HepG2 (cell line): ENCODE measurements around the gene KIF22. TPM values are rescaled to one million over a fixed set of nuclear protein-coding genes. Genes with fewer than 3 reads are reported as not detected.

Experiments
- DPF2 ChIP-seq: sonication (generic); formaldehyde crosslinking; IDR thresholded peaks from 2 replicates; pipeline ENCODE4 v1.4.0; 2020; ENCODE audit warnings: mild to moderate bottlenecking, low read depth, missing genetic modification reagents, borderline replicate concordance
- NPAS2 ChIP-seq: sonication (generic); formaldehyde crosslinking; IDR thresholded peaks from 2 replicates; pipeline ENCODE4 v1.8.0; 2022; ENCODE audit warnings: mild to moderate bottlenecking, missing genetic modification reagents, borderline replicate concordance
- PRDM10 ChIP-seq: sonication (generic); formaldehyde crosslinking; IDR thresholded peaks from 2 replicates; pipeline ENCODE4 v1.4.0; 2020; ENCODE audit warnings: low read depth, missing genetic modification reagents
- REXO4 ChIP-seq: sonication (generic); formaldehyde crosslinking; IDR thresholded peaks from 2 replicates; pipeline ENCODE4 v1.8.0; 2022; ENCODE audit warnings: missing genetic modification reagents, mild to moderate bottlenecking, borderline replicate concordance
- TEF ChIP-seq: sonication (generic); formaldehyde crosslinking; IDR thresholded peaks from 2 replicates; pipeline ENCODE4 v1.5.0; 2020; ENCODE audit warnings: missing genetic modification reagents
- TRAFD1 ChIP-seq: sonication (generic); formaldehyde crosslinking; IDR thresholded peaks from 2 replicates; pipeline ENCODE4 v1.5.1; 2020; ENCODE audit warnings: missing genetic modification reagents, mild to moderate bottlenecking, borderline replicate concordance
- TRIM24 ChIP-seq: sonication (generic); formaldehyde crosslinking; IDR thresholded peaks from 2 replicates; pipeline ENCODE4 v1.8.0; 2022; ENCODE audit warnings: mild to moderate bottlenecking, missing genetic modification reagents
- ZBTB25 ChIP-seq: IDR thresholded peaks from 2 replicates; pipeline ENCODE4 v1.6.1; 2018; ENCODE audit warnings: missing genetic modification reagents
- ZNF317 ChIP-seq: sonication (generic); formaldehyde crosslinking; IDR thresholded peaks from 2 replicates; pipeline ENCODE4 v1.5.0; 2020; ENCODE audit warnings: mild to moderate bottlenecking, missing genetic modification reagents
- ZNF318 ChIP-seq: sonication (generic); formaldehyde crosslinking; IDR thresholded peaks from 2 replicates; pipeline ENCODE4 v1.4.0; 2020; ENCODE audit warnings: mild to moderate bottlenecking, missing genetic modification reagents
- ZNF564 ChIP-seq: sonication (generic); formaldehyde crosslinking; IDR thresholded peaks from 2 replicates; pipeline ENCODE4 v1.8.1; 2023; ENCODE audit warnings: mild to moderate bottlenecking, missing genetic modification reagents
- polyA plus RNA-seq, 8 experiments: library from polyadenylated mRNA; depleted of rRNA in 3 of 8; stranded (reverse) in 7 of 8; unstranded in 1 of 8; fragments of >200 nt; fragmentation: Illumina TruSeq in 4 of 8; extraction: Trizol in 4 of 8; gene quantifications; 2 replicates each; pipeline versions ENCODE4 v1.2.1 to v1.2.3, GENCODE V29; 2011 to 2016; ENCODE audit warnings: low read depth in 4 of 8, missing spikeins in 1 of 8, mixed read lengths in 1 of 8; ENCODE audit not compliant: insufficient read depth in 1 of 8
- total RNA-seq, 5 experiments: library from RNA; depleted of rRNA; stranded (reverse); fragments of >200 nt; fragmentation: Illumina TruSeq; extraction: Trizol; gene quantifications; 2 replicates each; pipeline ENCODE4 v1.2.3, GENCODE V29; 2016; ENCODE audit warnings: low read depth in 1 of 5

KIF22 gene
- total and polyA plus RNA-seq, 2 of the 13 experiments (the other 11 are each of a cell fraction or from before 2014, with no cell fraction given) = 95.8 to 118 TPM

GRCh38 chr16:29820730-29821642 lies 30.4 kb downstream of the KIF22 start (continued):
- TF ChIP-seq ZNF318 (peak; percentile 39; the same call in 1 of the 2 replicates), TRIM24 (CRISPR knock-in tag) (no peak), ZBTB25 (no peak), REXO4 (CRISPR knock-in tag) (no peak), TRAFD1 (CRISPR knock-in tag) (no peak), NPAS2 (CRISPR knock-in tag) (no peak), PRDM10 (CRISPR knock-in tag) (no peak), ZNF564 (CRISPR knock-in tag) (no peak), ZNF317 (CRISPR knock-in tag) (no peak), DPF2 (CRISPR knock-in tag) (no peak), TEF (CRISPR knock-in tag) (no peak)
